ENCODE data around the gene KRT74.

DNA sequence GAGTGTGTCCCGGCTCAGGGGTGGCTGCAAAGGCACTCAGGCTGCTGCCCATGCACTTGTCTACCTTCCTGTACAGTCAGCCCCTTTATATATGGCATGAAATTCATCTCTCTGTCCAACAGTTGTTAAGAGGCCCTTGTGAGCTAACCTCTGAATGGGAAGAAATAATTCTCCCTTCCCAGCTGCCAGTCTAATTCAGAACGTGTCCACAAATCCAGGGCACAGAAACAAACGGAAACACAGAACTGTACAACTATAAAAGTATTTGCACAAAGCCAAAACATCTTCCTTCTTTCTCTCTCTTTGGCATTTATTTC lies 54.3 kb downstream of the KRT74 start:
- TF ChIP-seq CTCF (IDR thresholded peaks at IDR 0.05) (no peak), POLR2A (IDR thresholded peaks at IDR 0.05) (no peak)
